HT-29 (cell line): ENCODE results near the gene PLXNB2. TPM values are rescaled to one million over a fixed set of nuclear protein-coding genes. Genes with fewer than 3 reads are reported as not detected.

Experiments
- DNase-seq: peaks from one replicate; pipeline ENCODE4 v3.0.0-alpha.2; 2015; ENCODE audit warnings: low spot score
- total RNA-seq: library from RNA; depleted of rRNA; stranded (reverse); fragments of >200 nt; shearing (Covaris generic); gene quantifications from 2 replicates; pipeline ENCODE4 v1.2.3, GENCODE V29; 2014

PLXNB2 gene
- total RNA-seq, 1 experiment from 2014 or later, result 247 TPM

DNA sequence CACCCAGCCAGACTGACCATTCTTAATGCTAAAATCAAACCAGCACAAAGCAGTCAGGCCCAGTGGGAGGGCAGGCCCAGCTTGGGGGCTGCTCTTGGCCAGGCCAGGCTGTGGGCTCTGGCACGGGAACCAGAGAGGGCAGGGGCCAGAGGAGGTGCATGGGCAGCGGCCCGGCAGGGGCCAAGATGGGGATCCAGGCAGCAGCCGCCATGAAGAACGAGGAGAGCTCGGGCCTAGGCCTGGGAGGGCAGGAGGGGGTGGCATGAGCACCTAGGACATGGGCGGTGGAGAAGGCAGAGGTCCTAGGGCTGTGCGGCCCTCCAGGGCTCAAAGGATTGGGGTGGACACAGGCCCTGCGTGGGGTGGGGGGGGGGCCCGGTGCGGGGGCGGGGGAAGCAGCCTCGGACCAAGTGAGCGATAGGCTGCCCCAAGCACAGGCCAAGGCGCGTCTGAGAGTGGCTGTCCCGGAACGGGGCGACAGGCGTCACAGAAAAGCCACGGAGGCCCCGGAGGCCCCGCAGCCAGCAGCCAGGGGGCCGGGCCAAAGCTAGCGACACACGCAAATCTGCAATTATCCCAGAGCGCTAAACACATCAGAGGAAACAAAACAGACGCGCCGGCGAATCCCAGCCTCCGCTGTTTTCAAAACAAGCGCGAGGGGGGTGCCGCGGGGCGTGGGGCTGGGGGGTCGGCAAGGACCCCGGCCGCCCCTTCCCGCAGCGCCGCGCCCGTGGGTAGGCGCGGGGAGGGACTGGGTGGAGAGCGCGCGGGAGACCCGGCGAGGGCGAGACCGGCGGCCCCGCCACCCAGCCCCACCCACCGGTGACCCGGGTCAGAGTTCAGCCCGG, 8.3 kb downstream of the PLXNB2 start:
- DNase-seq, result peak; percentile 32

DNA sequence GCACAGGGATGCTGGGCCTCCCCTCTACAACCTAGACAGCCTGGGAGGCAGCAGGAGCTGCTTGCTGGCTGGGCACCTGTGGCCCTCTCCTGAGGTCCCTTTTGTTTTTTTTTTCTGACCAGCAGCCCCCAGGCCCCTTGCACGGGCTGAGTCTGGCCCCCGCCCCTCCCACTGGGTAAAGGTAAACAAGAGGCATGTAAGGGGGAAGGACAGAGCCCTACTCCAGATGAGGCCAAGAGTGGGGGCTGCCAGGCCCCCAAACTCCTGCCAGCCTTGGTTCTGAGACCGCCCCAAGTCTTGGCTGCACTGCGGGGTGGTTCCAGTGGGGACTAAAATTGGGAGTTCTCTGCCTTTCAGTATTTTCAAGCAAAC, 9.2 kb downstream of the PLXNB2 start:
- DNase-seq, result no peak

DNA sequence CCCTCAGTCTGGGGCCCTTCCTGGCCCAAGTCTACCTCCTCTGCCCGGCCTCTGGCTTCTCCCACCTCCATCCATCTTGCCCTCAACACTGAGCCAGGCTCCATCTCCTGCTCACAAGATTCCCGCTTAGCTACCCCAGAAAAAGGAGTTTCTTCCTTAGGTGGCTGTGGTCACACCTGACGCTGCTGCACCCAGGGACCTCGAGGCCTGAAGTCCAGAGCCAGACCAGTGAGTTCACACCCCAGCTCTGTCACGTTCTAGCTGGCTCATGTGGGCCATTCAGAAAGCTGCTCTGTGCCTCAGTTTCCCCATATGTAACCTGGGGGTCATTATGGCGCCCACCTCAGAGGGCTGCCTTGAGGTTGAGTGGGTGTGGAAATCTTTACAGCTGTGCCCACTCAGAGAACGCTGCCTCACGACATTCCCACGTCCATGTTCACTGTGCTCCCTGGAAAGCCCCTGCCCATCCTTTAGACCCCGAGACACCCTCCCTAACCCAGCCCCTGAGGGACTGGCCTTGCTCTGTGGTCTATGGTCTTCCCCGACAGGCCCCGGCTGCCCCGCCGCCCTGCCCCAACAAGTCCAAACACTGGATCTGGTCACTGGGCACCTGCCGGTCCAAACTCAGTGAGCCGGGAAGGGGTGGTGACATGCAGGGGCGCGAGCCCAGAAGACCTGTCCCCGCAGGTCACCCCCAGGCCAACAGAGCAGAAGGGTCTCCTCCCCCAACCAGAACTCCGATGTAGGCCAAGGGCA, 9.8 kb downstream of the PLXNB2 start:
- DNase-seq, result peak; percentile 12

DNA sequence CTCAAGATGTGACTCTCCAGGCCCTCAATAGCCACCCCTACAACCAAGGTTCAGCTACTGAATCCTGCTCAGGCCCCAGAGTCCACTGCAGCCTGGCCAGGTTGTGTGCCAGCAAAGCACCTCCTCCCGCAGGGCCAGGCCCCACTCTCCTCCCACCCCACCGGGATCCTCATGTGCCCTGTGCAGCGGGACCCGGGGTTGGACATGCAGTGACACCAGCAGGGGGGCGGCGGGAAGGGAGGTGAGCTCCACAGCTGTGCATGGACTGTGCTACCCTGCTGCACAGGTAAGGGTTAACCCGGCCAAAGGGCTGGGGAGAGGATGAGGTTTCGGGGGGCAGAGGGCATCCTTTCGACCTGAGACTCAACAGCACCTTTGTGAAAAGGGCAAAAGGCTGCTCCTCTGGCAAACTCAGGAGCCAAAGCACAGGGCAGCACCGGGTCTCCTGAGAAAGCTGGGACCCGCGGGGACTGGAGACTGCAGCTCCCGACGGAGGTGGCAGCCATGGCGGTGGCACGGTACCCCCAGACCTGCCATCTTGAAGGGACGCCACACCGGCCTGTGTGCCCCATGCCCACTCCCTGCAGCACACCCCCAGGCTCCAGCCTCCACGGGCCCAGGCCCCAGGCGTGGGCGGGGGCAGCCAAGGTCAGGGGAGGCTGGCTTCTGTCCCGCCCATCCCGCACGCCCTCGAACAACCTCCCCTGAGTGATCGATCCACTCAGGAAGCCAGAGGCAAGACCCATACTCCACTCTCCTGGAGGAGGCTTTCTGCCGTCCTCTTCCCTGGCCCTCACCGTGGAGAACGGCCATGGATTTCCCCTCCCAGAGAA, 10.6 kb downstream of the PLXNB2 start:
- DNase-seq, result peak; percentile 15

DNA sequence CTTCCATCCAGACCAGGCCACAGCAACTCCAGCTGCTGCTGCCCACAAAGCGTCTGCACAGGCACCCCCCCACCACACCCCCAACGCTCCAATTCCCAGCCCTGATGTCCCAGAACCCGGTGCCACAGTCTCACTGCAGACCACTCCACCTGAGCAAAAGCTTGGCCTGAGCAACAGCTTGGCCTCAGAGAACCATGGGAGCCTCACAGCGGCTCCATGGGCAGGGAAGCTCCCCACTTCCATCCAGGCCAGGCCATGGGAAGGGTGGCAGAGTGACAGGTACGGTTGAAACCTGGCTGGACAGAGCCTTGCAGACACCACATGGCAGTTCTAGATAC, 13.2 kb downstream of the PLXNB2 start:
- DNase-seq, result peak; percentile 33

- DNase-seq, result peak; percentile 89
Measured at GRCh38 chr22:50293441-50294318, 13.8 kb downstream of the PLXNB2 start.

GRCh38 chr22:50292643-50293440, 14.6 kb downstream of the PLXNB2 start:
- peak; percentile 52 for DNase-seq

GRCh38 chr22:50289942-50290630, 17.4 kb downstream of the PLXNB2 start:
- no peak for DNase-seq

DNA sequence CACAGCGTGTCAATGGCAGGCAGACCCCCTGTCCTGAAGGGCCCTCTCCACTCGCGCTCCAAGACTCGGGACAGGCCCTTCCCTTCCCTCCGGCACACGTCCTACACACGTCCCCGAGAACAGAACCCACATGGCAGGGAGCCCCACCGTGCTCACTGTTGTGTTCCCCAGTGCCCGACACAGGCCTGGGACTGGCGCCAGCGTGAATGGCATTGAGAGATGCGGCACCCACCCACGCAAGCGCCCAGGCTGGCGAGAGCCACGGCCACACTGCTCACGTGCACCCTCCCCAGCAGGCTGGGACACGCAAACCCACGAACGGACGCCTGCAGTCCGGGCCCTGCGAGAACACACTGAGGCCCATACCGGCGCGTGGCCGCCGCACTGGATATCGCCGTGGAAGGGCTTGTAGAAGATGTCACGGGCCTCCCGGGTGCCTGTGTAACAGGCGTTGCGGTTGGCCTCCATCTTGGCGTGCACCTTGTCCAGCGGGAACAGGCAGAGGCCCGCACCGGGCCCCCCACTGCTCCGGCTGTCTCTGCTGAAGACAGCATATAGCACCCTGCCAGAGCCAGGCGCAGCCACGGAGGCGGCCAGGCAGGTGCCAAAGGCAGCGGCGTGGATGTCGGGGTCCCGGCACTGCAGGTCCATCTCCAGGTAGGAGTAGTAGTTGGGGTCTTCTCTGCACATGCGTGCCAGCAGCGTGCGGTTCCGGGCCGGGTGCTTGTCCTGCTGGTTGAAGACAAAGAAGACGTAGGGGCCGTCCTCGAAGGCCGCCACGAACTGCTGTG, 18.1 kb downstream of the PLXNB2 start:
- no peak for DNase-seq

DNA sequence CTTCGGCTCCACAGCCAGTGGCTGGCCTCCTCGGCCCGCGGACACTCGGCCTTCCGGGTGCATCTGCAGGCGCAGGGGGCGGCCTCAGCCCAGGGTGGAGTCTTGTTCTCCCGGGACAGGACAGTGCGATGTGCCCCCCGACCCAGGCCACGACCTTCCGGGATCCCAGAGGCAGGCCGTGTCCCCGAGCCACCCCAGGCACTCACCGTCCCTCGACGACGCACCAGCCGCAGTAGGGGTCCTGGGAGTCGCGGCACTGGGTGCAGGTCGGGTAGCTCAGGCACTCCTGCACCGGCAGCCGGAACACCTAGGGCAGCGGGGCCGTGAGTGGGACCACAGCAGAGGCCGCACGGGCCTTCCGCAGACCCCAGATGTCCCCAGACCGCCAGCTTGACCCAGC, 19.7 kb downstream of the PLXNB2 start:
- no peak for DNase-seq

- no peak for DNase-seq
Measured at GRCh38 chr22:50286701-50287318, 20.6 kb downstream of the PLXNB2 start.

GRCh38 chr22:50286275-50286674, 21.2 kb downstream of the PLXNB2 start:
- DNase-seq, result no peak

- DNase-seq, result no peak
Measured at GRCh38 chr22:50285568-50286229, 21.7 kb downstream of the PLXNB2 start.

- DNase-seq, result no peak
Measured at GRCh38 chr22:50284479-50284878, 23.0 kb downstream of the PLXNB2 start.

DNA sequence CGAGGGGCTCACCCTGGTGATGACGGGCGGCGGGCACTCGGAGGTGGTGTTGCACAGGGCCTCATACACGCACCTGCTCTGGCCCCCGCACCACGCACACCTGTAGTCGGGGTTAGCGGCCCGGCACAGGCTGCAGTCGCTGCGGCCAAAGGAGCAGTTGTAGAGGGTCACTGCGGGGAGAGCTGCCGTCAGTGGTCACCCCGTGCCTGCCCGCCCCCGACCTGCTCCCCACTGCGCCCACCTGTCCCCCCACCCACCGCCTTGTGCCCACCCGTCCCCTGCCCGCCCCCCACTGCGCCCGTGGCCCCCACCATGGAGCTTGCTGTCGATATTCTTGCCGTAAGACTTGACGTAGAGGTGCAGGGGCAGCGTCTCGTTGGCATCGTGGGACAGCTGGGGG, 23.6 kb downstream of the PLXNB2 start:
- no peak for DNase-seq

DNA sequence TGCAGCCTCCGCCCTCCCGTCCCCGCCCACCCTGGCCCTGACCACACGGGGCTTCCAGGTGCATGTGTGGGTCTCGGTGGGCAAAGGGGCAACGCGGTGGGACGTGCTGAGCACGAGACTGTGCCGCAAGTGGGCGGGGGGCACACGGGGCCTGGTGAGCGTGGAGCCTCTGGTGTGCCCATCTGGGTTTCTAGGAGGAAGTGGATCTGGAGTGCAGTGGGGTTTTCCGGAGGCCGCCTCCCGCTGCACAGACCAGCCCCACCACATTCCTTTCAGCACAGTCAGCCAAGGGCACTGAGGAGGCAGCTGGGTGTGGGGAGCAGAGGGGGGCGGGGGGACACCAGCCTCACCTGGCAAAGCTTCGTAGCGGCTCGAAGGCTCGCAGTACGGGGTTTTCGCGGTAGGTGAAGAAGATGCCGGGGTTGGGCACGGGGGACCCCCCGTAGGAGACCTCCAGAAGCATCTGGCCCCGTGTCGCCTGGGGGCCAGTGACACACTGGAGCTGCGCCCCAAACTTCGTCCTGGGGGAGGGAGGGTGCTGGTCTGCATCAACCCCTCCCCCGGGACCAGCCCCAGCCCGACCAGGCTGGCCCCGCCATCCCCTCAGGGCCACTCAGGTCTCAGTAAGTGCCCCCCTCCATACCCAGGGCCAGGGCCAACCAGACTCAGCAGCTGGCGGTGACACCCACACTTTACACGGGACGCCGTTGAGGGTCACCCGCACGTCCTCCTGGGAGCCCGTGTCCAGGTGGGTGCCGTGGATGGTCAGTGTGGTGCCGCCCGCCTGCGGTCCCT, 24.9 kb downstream of the PLXNB2 start:
- peak; percentile 89 for DNase-seq

GRCh38 chr22:50281957-50282356, 25.5 kb downstream of the PLXNB2 start:
- peak; percentile 40 for DNase-seq
